ENCODE measurements around the gene IPO4. TPM values are rescaled to one million over a fixed set of nuclear protein-coding genes. Genes with fewer than 3 reads are reported as not detected.
"Not testable (repeated sequence)": the region's sequence is repeated elsewhere in the genome, so short reads cannot be mapped to it uniquely, and the experiment has no call there.

The IPO4 gene
- total RNA-seq, 1 donor from 2014 or later: 85.4 TPM

- peak; percentile 93 for DNase-seq (ENCODE audit: low read depth)
Observed at GRCh38 chr14:24215495-24216344, 27.1 kb upstream of the IPO4 start, which contains the start of gene MDP1. Gene MDP1 (minus strand): TSS chr14:24216066. CDS start chr14:24215955, 111 bp downstream.

DNA sequence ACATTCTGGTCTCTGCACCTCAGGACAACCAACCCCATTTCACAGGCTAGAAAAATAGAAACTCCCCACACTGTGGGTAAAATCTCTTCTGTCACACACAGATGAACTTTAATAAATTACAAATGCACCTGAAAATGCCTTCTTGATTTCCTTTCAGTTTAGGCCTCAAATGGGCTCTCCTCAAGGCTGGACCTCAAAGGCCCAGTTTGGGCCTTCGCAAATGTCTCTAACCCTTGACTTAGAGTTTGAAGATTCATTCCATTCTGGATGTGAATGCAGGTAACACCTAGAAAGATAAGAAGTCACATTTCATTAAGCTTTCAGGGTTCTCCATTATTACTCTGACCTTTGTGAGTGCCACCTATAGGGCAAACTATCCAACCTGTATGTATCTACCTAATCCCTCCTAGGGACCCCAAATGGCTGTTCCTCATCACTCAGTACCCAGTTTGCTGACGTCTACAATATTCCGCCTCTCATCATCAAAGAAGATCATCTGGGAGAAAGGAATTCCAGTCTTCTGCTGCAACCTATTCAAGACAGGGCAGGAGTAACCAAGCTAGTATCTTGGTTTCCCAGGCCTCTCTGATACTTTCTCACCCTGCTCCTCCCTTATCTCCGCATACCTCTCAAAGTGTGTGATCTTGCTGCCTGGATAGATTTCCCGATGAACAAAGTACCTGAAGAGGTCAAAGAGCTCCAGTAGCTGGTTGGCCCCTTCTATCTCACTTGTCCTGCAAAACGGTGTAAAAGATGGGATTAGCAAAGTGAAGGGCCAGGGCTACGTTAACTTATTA, 25.4 kb upstream of the IPO4 start:
- DNase-seq (ENCODE audit: low read depth): no peak

DNA sequence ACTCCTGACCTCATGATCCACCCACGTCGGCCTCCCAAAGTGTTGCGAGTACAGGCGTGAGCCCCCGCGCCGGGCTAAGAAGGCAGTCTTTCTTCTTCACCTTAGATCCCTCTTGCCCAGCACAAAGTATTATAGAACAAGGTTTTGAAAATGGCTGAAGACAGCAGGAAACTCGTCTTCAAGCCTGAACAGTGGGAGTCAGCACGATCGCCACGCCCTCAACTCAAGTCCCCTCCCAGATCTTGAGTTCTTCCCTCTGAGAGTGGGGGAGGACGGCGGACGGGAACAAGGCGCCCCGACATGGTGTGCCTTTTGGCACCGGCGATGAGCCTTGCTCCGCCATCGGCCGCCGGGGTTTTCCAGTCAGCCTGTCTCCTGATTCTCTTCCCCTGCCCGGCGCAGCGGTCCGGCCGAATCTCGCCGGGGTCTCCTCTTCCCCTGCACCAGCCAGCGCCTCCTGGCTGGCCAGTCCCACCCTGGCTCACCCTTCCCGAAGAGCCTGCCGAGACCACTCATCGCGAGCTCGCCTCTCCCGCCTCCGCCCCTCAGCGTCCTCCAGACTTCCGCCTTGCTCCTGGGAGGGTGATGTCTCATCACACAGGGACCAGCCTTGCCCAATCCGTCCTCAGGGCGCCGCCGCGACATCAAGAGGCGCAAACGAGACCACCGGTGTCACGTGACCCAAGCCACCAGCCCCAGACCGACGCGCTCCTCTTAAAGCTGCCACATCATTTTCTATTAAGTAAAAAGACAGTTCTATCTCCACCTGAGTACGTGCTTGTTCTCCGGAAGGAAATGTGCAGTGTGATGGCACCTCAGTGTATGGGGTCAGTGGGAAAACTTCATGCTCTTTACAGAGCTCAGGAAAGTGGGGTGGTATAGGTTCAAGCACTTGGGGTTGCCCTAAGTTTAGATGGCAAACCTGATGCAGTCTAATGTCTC, 24.6 kb upstream of the IPO4 start, which contains the start of gene CHMP4A:
CHMP4A (minus strand) TSS at position 565 of the 942 bp plus-strand sequence; CDS start at position 516, 49 bp downstream.
- DNase-seq (ENCODE audit: low read depth): peak; percentile 99

- no peak for DNase-seq (ENCODE audit: low read depth)
Observed at GRCh38 chr14:24211311-24211710, 22.7 kb upstream of the IPO4 start.

- DNase-seq (ENCODE audit: low read depth): no peak
Observed at GRCh38 chr14:24207625-24208024, 19.0 kb upstream of the IPO4 start.

DNA sequence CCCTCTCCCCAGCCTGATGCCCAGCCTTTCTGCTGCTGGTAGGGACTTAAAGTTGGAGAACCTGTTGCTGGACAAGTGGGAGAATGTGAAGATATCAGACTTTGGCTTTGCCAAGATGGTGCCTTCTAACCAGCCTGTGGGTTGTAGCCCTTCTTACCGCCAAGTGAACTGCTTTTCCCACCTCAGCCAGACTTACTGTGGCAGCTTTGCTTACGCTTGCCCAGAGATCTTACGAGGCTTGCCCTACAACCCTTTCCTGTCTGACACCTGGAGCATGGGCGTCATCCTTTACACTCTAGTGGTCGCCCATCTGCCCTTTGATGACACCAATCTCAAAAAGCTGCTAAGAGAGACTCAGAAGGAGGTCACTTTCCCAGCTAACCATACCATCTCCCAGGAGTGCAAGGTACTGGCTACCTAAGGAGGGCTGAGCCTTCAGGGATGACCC, 18.5 kb upstream of the IPO4 start:
- no peak for DNase-seq (ENCODE audit: low read depth)

DNA sequence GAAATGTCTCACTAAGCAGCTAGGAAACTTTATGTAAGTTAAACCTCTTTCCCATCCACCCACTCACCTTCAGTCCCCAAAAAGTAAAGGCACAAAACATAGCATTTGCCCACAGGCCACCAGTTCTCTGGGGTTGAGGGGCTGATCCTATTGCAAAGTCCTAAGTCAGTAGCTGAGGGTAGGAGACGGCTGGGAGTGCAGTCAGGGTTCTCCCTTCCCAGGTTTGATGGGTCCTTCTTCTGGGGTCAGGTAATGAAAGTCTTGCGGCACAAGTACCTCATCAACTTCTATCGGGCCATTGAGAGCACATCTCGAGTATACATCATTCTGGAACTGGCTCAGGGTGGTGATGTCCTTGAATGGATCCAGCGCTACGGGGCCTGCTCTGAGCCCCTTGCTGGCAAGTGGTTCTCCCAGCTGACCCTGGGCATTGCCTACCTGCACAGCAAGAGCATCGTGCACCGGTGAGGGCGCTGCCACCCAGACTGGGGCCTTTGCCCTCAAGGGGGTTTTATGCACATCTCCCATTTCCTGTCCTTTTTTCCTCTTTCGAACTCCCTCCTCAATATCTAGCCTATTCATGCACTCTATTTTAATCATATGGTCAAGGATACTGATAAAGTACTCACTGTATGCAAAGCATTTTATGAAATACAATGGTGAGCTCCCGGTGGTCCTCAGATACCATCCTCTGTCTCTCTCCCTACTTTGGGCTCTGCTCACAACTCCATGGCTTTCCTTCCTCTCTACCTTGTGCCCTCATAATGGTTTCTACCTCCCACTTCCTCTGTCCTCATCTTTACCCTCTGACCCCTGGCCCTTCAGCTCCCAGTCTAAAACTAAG, 17.9 kb upstream of the IPO4 start:
- no peak for DNase-seq (ENCODE audit: low read depth)

DNA sequence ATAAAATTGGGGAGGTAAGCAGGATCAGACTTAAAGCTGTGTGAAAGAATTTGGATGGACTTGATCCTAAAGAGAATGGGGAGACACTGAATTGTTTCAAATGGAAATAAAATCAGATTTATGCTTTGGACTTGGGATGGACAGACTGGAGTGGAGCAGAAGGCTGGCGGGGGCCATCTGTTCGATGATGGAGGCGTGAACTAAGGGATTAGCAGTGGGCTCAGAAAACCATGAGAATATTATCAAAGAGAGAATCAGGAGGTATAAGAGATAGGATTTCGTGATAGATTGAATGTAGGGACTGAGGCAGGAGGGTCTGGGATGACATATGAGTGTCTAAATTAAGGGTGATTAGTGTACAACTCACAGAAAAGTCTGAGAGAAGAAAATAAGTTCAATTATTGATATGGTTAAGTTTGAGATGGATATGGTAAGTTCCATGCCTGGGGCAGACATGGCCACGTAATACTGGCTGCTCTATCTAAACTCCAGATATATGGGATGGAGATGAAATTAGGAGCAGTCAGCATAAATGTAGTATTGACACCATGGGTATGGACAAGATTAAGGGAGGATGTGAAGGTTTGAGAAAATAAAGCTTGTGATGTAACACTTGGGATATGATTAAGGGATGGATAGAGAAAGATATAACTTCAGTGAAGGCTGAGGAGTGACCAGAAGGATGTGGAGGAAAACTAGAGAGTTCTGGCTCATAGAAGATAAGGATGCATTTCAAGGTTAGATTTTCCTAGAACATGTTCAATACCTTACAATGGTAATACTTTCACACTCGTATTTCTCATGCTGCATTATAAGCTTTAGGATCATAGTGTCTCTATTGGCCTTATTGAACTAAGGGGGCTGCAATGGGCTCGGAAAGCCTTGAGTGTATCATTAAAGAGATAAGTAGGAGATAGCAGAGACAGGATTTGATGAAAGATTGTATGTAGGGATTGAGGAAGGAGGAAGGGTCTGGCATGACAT, 15.8 kb upstream of the IPO4 start:
- no peak for DNase-seq (ENCODE audit: low read depth)

- DNase-seq (ENCODE audit: low read depth): not testable (repeated sequence)
Observed at GRCh38 chr14:24203249-24203886, 14.8 kb upstream of the IPO4 start.

DNA sequence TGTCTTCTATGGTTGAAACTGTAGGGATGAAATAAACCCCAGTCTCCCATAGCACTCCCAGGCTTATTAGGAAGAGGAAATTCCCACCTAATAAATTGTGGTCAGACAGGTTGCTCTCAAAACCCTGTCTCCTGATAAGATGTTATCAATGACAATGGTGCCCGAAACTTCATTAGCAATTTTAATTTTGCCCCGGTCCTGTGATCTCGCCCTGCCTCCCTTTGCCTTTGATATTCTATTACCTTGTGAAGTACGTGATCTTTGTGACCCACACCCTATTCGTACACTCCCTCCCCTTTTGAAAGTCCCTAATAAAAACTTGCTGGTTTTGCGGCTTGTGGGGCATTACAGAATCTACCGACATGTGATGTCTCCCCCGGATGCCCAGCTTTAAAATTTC, 13.9 kb upstream of the IPO4 start:
- DNase-seq (ENCODE audit: low read depth): not testable (repeated sequence)

DNA sequence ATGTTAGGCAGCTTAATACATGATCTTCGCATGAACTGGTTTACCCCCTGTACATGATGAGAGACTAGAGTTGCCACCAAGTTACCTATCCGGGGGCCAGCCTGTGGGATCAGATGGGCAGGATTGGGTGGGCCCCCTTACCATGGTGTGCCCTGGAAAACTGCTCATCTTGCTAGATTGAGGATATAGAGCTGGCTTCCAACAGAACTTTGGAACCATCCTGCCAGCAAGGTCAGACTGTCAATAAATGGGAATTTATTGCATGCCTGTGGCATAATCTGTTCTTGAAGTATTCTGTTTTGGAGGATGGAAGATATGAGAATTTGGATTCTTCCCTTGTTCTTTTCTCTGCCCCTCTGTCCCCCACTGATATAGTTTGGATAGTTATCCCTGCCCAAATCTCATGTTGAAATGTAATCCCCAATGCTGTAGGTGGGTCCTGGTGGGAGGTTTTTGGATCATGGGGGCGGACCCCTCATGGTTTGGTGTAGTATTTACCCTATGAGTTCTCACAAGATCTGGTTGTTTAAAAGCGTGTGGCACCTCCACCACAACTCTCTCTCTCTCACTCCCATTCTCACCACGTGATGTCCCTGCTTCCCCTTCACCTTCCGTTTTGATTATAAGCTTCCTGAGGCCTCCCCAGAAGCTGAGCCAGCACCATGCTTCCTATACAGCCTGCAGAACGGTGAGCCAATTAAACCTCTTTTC, 10.4 kb upstream of the IPO4 start:
- no peak for DNase-seq (ENCODE audit: low read depth)

GRCh38 chr14:24197056-24197450, 8.4 kb upstream of the IPO4 start:
- DNase-seq (ENCODE audit: low read depth): no peak

DNA sequence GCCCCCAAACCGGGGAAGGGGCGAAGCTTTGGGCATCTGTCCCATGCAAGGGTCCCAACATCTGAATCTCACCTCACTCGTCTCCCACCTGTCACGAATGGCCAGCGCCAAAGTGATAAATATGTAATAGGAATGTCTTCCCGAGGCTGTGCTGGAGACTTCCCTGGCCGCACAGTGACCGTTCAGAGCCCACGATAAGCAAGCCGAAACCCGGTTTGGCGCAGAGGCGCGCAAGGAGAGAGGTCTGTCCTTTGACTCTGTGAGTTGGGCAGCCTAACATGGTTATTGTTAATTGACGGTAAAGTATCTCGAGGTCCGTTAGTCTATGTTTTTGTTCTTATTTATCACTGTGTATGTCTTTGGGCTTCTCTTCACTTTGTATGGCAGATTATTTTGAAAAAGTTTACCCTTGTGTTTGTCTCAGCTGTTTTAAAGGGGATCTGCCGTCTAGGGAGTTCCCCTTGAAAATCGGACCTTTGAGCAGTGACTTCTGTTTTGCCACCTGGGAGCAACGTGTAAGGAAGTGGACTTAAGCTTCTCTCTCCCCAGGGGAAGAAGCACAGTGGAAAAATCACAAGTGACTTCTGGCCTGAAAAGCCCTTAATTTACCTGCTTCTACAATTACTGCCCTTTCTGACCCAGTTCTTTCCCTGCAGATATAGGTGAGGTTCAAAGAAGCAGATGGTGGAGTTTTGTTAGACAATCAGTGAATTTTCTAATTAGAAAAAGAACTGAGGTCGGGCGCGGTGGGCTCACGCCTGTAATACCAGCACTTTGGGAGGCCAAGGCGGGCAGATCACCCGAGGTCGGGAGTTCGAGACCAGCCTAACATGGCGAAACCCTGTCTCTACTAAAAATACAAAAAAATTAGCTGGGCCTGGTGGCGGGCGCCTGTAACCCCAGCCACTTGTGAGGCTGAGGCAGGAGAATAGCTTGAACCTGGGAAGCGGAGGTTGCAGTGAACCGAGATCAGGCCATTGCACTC, 7.7 kb upstream of the IPO4 start:
- DNase-seq (ENCODE audit: low read depth): peak; percentile 40

DNA sequence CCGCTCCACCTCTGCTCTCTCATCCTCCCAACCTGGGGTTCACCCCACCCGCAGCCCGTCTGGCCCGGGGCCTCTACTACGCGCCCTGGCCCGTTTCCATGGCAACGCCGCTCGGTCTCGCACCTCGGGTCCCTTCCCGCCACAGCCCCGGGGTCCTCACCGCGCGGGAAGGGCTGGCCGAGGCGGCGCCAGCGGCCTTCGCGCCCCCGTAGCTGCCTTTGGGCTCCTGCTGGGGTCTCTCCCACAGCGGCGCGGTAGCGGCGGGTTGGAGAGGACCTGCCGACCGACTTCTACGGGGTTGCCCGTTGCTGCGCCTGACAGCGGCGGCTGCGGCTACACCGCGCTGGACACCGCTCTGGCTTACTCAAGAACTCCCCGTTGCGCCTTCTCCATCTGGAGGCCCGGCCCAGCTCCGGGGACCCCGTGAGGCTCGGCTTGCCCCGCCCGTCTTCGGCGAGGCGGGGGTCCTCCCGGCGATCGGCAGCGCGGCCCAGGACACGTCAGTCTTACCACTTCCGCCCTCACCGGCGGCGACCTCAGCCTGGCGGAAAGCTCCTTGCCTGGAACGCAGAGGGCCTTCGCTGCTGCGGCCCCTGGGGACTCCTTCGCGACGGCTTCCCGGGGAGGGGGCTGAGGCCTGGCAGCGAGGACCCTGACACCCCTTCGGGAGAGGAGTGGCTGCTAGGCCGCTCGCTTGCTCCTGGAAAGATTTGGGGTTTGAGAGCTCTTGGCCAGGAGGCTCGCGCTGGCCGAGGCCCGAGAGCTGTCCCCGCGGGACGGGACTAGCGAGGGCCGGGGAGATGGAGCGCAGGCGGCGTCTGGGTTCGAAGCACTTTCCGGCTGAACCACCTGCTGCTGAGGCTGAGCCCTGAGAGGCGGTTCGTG, 6.8 kb upstream of the IPO4 start, which contains the start of gene TM9SF1:
TM9SF1 (minus strand) TSS at position 256 of the 885 bp plus-strand sequence. CDS start 422 bp downstream, outside the sequence.
- DNase-seq (ENCODE audit: low read depth): peak; percentile 90

DNA sequence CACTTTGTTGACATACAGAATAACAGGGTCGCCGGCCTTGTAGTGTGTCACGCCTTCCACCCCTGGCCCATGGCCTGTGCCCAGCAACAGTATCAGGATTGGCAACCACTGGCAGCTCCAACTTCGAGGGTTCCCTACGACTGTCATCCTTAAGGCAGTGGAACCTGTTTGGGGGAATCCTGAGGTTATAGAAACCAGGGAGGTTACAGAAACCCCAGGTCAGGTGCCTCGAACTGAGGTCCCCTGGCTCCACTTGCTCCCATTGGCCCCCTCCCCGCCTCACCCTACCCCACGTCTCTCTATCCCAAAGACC, 6.2 kb upstream of the IPO4 start:
- DNase-seq (ENCODE audit: low read depth): no peak

All from myocyte (in vitro differentiated cells).